GM20431 (cell line): ENCODE data around the gene MYBPC2.

Experiments used
- in situ Hi-C: fragments of 300-500 bp; cut with MseI, MboI; formaldehyde crosslinking; loops from one replicate; pipeline ENCODE4 v1.15.0; 2020; ENCODE audit warnings: low sequenced_read_pairs; ENCODE audit not compliant: unreplicated experiment

MYBPC2 gene

DNA sequence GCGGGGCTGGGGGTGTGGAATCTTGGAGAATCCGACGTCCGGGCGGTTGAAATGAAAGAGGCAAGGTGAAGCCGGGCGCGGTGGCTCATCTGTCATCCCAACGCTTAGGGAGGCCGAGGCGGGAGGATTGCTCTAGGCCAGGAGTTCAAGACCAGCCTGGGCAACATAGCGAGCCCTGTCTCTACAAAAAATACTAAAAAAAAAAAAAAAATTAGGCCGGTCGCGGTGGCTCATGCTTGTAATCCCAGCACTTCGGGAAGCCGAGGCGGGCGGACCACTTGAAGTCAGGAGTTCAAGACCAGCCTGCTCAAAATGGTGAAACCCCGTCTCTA is 44.2 kb downstream of the MYBPC2 start:
- in situ Hi-C loops, result no loop called here

DNA sequence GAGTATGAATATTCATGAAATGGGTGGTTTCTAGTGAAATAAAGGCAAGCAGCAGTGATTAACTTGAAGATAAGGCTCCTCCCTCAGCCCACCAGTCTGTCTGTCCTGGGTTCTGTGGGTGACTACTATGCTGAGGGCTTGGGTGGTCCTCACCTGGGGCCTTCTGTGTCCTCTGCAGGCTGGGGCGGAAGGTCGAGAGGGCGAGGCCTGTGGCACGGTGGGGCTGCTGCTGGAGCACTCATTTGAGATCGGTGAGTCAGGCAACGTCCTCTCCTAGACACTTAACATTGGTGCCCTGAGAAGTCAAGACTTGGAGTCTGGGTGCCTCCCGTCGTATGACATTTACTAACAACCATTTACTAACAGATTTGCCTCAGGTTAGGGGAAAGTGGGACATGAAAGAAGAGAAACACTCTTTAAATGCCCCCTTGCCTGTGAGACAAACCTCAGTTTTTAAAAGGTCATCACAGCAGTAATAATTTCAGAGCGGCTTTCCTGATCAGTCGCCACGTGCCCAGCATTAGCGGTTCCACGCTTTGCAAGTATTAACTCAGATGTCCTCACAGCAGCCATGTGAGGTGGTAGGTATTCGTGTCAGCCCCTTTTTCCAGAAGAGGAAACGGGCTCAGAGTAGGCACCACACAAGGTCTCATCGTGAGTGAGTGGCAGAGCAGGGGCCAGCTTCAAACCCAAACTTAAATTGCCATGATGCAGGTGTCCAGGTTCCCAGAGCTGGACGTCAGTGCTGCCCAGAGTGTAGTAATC is 45.2 kb downstream of the MYBPC2 start:
- in situ Hi-C loops, result no loop called here

DNA sequence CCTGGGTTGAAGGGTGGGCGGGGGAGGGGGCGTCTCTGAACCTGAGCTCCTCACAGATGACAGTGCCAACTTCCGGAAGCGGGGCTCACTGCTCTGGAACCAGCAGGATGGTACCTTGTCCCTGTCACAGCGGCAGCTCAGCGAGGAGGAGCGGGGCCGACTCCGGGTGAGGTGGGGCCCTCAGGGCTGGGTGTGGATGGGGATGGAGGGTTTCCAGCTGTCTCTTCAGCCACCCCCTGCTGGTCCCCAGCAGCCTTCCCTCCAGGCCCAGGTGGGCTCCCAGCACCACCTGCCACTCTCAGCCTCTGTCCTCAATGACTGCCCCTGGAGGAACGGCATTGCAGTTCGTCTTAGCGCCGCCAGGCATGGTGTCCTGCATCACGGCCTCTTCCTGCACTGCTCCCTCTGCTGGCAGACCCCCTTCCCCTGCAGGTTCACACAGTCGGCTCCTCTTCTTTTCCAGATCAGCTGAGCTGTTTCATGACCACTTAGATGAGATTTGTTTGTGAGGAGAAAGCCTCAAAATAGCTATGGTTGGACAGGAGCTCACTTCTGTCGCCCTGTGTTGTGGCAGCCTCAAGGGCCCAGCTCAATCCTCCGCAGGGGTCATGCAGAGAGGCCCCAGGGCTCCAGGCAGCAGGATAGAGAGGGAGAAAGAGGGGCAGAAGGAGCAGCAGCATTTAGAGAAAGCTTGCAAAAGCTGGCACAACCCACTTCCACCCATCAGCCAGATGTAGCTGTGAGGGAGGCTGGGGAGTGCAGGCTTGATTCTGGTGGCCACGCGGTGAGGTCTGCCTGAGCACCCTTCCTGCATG is 46.4 kb downstream of the MYBPC2 start:
- in situ Hi-C loops, result no loop called here

DNA sequence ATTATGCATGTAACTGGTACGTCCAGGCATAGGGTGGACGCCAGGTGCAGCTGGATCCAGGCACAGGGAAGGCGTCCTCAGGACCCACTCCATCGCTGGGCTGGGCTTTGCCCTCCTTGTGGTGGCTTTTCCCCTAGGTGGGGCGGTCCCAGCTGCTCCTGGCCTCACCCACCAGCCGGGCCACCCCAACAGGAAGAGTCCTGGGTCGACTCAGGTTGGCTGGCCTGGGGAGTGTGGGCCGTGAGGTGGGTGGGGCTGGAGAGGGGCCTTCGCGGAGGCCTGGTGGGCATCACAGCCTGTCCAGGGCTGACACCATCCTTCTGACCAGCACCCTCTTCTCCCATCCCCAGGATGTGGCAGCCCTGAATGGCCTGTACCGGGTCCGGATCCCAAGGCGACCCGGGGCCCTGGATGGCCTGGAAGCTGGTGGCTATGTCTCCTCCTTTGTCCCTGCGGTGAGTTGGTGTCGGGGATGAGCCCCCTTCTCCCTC is 47.1 kb downstream of the MYBPC2 start:
- in situ Hi-C loops, result no loop called here

DNA sequence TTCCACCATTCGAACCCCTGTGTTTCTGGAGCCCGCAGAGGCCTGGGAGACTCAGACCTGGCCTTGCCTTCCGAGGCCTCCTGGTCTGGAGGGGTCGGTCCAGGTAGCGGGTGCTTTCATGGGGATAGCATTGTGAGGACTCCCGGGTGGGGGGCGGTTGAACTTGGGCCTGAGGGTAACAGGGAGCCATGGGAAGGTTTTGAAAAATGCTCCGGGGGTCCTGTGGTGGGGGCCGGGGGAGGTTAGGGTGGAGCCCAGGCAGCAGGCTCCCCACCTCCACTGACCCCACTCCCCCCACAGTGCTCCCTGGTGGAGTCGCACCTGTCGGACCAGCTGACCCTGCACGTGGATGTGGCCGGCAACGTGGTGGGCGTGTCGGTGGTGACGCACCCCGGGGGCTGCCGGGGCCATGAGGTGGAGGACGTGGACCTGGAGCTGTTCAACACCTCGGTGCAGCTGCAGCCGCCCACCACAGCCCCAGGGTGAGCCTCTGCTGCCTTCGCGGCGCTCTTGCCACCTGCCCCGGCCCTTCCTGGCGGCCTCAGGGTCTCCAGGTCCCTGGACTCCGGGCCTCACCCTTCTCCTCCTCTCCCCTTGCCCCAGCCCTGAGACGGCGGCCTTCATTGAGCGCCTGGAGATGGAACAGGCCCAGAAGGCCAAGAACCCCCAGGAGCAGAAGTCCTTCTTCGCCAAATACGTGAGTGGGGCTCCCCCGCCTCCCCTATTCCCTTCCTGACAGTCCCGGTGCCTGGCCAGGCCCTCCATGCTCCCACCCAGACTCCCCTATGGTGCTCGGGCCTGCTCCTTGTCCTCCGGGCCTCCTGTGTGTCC is 47.8 kb downstream of the MYBPC2 start:
- in situ Hi-C loops, result no loop called here

DNA sequence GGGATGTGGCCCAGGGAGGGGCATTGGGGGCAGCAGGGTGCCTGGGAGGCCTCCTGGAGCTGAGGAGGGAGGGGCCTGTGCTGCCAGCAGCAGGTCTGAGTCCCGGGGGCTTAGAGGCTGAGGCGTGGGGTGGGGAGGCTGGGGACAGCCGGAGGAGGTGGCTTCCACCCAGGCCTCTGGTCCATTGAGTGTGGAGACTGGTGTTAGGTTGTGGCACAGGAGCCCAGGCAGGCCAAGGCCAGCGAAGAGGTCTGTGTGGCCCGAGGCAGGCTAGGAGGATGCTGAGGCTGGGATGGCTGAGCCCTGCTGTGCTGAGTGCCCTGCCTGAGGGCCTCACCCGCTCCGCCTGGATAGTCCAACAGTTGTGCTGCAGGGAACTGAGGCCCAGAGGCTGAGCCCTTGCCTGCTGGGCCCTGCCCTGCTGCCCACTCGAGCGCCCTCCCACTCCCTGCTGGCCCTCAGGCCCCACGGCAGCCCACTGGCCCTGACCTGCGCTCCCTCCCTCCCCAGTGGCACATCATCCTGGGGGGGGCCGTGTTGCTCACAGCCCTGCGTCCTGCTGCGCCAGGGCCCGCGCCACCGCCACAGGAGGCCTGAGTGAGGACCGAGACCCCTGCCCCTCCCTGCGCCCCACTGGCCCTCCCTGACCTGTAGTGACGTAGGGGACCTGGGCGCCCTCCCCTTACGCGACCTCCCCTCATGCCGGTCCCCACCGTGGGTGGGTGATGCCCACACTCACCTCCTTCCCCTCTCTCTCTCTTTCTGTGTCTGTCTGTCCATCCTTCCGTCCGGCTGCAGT is 48.9 kb downstream of the MYBPC2 start:
- in situ Hi-C loops, result no loop called here

DNA sequence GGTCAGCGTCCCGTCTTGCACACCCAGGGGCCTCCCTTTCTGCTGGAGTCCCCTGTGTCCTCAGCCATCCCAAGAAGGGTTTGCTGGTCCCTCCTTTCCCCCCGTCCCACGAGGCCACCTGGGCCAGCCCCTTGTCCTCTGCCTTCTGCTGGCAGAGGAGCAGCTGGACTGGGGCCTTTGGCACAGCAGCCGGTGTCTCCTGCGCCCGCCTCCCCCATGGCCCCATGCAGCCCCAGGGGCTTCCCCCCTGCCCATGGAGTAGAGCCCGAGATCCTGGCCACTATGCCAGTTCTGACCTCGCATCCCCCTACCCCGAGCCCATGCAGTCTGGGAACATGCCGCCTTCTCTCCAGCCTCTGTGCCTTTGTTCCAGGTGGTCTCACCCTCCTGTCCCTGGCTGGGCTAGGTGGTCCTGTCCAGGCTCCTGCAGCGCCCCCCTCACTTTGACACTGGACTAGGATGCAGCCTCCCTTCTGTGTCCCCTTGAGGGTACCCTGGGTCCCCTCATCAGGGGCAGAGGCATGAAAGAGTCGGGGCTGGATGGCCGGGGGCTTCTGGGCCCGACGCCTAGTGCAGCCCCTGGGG is 49.7 kb downstream of the MYBPC2 start:
- in situ Hi-C loops, result no loop called here

DNA sequence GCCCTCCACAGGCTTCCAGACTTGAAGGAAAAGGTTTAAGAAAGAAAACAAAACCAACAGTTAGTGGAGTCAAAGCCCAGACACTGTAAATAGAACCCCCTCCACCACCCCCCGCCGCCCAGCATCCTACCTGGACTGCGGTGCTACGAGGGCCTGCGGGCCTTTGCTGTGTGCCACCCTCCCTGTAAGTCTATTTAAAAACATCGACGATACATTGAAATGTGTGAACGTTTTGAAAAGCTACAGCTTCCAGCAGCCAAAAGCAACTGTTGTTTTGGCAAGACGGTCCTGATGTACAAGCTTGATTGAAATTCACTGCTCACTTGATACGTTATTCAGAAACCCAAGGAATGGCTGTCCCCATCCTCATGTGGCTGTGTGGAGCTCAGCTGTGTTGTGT is 50.2 kb downstream of the MYBPC2 start:
- in situ Hi-C loops, result no loop called here

DNA sequence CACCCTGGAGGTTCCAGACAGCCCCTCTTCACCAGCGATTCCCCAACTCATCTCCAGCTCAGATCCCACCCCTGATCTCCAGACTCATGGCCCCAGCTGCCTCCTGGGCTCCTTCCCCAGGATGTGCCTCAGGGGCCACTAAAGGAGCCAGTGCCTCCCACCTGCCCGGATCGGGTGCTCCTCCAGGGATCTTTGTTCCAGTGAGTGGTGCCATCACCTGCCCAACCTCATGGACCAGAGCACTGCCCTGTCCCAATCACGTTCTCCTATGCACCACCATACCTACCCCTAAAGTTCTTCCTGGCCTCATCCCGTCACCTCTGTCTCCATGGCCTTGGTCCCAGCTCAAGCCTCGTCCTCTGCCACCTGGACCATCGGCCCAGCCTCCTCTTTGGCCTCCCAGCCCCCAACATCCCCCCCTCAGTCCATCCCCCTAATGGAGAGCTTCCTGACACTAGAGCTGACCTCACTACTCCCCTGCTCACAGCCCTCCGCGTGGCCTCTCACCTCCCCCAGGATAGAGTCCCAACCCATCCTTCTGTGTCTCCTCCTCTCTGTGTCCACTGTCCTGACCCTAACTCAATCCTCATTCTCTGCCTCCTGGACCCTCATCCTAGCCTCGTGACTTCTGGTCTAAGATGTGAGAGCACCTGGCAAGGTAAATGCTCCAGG is 52.7 kb downstream of the MYBPC2 start:
- in situ Hi-C loops, result no loop called here

DNA sequence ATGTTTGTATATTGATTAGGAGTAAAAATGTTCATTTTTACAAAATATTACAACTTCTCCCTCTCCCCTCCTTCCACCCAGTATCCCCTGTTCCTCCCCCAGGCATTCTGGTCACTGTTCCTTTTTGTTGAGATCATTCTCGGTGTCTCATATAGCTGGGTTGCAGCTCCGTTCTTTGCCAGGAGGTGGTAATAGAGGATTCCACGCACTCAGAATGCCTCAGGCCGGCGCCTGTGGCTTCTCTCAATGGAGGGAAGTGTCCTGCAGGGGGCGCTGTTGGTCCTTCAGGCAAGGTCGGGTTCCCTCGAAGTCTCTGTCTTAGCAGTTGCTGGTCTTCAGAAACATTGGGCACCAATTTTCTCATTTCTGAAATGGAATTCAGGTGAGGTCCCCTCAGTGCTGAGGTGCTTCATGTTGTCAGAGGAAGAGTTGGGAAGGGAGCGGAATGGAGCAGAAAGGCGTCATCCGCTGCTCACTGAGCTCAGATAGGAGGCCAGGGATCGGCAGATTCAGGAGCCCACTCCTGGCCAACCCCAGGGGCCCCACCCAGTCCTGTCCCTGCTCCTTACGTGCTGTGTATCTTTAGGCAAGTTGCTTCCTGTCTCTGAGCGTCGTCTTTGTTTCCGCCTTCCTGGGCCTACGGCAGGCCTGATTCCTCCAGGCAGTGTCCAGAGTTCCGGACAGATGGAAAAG is 54.3 kb downstream of the MYBPC2 start:
- in situ Hi-C loops, result no loop called here

DNA sequence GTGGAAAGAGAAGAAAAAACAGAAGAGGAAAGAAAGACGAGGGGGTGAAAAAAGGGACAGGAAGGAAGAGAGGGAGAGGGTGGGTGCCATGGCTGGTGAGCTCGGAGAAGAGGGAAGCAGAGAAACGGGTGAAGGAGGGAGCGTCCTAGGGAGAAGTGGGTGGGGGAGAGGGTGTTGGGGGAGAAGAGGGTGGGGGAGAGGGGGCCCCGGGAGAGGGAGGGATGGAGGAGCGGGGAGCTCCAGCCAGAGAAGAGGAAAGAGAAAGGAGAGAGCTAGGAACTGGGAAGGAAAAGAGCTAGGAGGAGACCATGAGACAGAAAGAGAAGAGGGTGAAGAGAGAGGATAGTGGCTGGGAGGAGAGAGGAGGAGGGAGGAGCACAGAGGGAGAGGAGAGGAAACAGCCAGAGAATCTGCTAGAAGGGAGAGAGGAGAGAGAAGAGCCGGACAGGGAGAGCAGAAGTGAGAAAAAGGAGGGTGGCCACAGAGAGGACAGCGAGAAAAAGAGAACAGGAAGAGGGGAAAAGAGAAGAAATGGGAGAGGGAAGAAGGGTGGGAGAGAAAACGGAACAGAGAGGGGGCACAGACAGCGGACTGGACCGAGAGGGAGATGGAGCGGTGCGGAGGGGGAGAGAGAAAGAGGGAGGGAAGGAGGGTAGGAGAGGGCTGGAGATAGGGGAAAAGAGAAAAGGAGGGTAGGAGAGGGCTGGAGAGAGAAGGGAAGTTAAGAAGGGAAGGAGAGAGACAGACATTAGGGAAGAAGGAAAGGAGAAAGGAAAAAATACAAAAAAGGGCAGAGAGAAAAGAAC is 55.9 kb downstream of the MYBPC2 start:
- in situ Hi-C loops, result no loop called here

DNA sequence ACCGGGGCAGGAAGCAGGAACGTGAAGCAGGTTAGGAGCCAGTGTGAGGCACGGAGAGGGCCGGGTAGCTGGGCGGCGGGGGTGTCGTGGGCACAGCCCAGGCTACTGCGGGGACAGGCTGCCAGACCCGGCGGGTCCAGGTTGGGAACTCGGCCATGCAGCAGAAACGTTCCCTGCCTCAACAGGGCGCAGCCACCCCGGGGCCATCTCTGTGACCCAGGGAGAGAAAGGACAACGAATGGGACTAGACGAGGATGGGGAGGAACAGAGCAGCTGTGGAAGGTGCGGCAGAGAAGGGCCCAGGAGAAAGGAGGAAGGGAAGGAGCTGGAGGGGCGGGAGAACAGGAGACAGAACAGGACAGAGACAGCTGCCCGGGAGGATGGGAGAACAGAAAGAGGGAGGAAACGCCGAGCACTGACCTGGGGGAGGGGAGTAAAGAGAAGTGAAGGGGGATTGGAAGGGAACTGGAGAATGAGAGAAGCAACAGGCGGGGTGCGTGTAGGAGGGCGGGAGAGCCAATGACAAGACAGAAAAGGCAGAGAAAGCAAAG is 56.8 kb downstream of the MYBPC2 start:
- in situ Hi-C loops, result no loop called here

DNA sequence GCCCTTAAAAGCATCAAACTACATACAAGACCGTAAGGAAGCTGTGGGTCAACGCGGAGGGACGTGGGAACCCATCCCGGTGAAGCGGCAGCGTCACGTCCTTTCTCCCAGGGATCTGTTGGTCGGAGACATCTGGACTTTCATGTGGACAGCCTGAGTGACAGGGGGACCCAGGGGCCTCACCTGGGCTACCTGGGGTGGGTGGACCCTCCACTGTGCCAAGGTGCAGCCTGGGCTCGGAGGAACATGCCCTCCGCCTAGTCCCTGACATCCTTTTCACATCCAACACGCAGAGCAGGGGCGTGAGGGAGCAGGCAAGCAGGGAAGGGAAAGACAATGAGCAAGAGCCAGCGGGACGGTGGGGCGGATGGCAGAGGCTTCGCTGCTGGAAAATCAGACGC is 57.7 kb downstream of the MYBPC2 start:
- in situ Hi-C loops, result no loop called here

DNA sequence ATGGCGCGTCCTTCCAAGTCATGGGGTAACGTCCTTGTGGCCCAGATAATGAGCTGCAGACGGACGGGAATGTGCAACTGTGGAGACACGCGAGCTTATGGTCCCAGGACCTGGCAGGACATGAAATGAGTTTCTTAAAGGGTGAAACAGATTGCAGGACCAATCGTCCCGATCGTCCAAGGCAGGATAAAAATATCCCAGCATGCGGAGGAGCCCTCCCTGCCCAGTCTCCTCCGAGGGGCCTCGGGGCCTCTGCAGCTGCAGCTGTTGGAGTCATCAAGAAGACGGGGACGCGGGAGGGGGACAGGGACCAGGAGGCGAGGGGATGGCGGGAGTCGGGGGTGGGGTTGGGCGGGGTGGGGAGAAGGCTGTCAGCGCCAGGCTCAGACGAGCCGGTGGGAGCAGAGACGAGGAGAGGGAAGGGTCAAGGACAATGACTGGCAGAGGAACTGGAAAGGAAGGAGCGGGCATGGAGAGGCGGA is 58.3 kb downstream of the MYBPC2 start:
- in situ Hi-C loops, result no loop called here

DNA sequence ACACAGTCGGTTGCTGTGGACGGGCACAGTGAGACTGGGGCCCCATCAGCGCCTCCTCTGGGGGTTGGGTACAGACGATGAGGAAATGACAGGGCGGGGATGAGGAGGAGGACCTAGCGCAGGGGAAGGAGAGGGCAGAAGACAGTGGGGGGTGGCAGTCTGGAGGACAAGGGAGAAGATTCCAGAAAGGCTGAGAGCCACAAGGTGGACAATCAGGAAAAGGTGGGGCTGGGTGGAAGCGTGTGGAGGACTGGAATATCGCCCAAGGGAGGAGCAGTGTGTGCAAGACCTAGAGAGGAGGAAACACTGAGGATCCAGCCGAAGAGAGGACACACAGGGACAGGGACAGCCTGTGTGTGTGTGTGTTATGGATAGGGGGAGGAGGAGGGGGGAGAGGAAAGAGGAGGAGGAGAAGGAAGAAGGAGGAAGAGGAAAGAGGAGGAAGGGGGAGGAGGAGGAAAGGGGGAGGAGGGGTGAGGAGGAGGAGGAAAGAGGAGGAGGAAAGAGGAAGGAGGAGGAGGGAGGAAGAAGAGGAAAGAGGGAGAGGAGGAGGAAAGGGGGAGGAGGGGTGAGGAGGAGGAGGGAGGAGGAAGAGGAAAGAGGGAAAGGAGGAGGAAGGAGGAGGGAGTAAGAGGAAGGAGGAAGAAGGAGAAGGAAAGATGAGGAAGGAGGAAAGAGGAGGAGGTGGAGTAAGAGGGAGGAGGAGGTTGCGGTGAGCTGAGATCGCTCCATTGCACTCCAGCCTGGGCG is 59.8 kb downstream of the MYBPC2 start:
- in situ Hi-C loops, result no loop called here

DNA sequence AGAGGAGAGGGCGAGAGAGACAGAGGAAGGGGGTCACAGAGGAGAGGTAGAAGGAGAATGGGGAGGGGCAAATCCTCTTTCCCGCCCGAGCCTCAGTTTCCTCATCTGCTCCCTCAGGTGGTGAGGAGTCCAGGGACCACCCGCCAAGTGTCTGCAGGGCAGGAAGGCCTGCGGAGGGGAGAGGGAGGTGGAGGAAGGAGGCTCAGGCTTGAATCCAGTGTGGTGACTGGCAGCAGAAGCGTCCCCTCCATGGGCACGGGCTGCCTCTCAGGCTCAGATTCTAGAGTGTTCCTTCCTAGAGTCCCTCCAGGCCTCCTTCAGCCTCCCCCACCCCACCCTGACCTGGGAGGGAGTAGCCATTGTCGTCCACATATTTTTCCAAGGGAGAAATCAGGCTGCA is 60.5 kb downstream of the MYBPC2 start:
- in situ Hi-C loops, result no loop called here
